GM20431 (cell line): ENCODE results near the gene SLC2A3.

Experiments used
- in situ Hi-C: fragments of 300-500 bp; cut with MseI, MboI; formaldehyde crosslinking; loops from one replicate; pipeline ENCODE4 v1.15.0; 2020; ENCODE audit warnings: low sequenced_read_pairs; ENCODE audit not compliant: unreplicated experiment

SLC2A3 gene

GRCh38 chr12:7870335-7870734 is 65.7 kb downstream of the SLC2A3 start:
- in situ Hi-C loops, result no loop called here
